GM19193 (cell line): ENCODE measurements around the gene GMEB2.

Experiments used
- POLR2A ChIP-seq: IDR thresholded peaks from 4 replicates; pipeline ENCODE4 v1.6.1; 2011; ENCODE audit not compliant: insufficient read depth, insufficient read length; ENCODE audit errors: extremely low read depth

GMEB2 gene

GRCh38 chr20:63588641-63589041 is 38.3 kb downstream of the GMEB2 start:
- TF ChIP-seq POLR2A: no peak

DNA sequence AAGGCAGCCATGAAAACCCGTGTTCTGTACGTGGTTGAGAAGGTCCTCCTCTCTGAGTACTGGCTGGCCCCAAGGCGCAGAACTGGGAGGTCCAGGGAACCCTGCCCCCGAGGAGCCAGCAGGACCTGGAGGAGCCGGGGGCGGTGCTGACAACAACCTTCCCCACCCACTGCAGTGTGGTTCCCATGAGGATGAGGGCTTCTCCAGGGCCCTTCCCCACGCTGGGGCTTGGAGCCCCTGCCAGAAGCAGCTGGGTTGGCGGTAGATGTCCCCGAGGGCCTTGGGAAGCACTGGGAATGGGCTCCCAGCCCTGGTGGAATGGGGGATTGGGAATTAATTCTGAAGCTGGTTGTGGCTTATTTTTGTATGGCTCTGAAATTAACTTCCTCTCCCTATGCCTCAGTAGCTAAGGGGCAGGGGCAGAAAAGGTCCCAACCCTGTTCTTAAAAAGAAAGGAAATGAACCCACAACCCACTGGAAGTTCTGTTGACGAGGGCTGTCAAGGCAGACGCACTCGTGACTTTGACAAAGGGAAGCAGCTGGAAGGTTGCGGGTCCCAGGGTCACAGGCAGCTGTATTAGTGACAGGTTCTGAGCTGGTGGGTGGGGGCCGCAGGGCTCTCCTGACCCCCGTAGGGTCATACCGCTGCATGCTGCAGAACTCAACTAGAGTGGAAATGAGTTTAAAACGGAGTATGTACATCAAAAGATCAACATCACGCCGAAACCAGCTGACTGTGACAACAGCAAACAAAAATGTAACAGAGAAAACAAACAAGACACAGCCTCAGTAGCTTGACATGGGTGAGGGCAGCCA is 38.9 kb downstream of the GMEB2 start:
- TF ChIP-seq POLR2A: no peak

GRCh38 chr20:63587256-63587655 is 39.6 kb downstream of the GMEB2 start:
- no peak for TF ChIP-seq POLR2A

DNA sequence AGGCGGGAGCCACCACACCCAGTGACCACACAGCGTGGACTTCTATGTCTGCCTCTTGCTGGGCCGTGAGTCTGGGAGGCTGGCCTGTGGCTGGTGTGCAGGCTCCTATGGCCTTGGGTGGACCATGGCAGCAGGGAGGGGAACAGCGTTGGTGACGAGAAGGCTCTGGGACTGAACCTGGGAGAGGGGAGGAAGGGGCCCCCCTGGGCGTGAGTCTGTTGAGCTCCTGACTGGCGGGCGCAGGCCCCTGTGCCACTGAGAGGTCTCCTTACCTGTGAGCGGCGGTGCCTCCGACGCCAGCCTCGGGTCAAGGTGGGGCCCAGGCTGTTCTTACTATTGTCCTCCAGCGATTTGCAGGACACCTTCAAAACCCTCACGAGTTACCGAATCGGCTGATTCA is 40.1 kb downstream of the GMEB2 start:
- no peak for TF ChIP-seq POLR2A

GRCh38 chr20:63585616-63586565 is 41.0 kb downstream of the GMEB2 start:
- no peak for TF ChIP-seq POLR2A

GRCh38 chr20:63582382-63583063 is 44.4 kb downstream of the GMEB2 start:
- TF ChIP-seq POLR2A: no peak

DNA sequence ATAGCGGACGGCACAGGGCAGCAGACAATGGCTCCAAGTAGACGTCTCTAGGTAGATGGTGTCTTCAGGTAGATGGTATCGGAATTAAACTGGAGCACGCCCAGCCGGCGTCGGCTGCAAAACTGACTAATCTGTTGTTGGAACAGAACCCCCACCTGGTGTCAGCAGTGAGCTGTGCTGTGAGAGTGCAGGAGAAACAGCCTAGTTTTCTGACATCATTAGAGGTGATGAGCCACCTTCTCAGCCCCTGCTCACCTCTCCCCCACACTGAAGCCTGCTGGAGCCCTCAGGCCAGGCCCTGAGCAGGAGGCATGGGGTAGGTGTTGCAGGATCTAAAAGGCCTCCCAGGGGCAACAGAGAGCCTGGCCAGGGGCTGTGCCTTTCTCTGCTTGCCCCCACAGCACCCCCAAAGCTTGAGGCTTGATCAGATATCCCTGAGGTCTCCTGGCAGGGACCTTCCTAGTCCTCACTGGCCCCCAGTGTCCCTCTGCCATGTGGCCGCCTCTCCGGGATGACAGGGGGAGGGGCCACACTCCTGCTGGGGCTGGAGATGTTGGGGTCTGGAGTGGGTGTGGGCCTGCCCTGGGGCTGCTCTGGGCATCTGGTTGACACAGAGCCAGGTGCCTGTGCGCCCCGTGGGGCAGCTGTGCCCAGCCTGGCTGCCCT is 46.0 kb downstream of the GMEB2 start:
- no peak for TF ChIP-seq POLR2A

GRCh38 chr20:63579017-63579694 is 47.7 kb downstream of the GMEB2 start:
- no peak for TF ChIP-seq POLR2A

- no peak for TF ChIP-seq POLR2A
Measured at GRCh38 chr20:63578224-63579016, 48.5 kb downstream of the GMEB2 start.

GRCh38 chr20:63577317-63577894 is 49.5 kb downstream of the GMEB2 start:
- TF ChIP-seq POLR2A: no peak

DNA sequence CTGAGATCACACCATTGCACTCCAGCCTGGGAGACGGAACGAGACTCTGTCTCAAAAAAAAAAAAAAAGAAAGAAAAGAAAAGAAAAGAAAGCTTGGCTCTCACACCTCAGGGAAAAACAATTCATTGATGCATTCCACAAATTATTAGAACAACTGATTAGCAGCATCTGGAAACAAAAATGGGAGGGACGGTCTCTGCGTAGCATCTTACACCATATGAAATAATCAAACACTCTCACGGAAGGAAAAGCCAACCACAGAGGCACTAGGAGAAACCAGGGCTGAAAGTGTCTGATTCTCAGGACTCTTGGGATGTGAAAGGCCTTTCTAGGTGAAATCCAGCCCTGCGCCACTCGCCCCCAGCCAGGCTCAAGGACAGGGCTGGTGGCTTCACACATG is 50.6 kb downstream of the GMEB2 start:
- TF ChIP-seq POLR2A: no peak

DNA sequence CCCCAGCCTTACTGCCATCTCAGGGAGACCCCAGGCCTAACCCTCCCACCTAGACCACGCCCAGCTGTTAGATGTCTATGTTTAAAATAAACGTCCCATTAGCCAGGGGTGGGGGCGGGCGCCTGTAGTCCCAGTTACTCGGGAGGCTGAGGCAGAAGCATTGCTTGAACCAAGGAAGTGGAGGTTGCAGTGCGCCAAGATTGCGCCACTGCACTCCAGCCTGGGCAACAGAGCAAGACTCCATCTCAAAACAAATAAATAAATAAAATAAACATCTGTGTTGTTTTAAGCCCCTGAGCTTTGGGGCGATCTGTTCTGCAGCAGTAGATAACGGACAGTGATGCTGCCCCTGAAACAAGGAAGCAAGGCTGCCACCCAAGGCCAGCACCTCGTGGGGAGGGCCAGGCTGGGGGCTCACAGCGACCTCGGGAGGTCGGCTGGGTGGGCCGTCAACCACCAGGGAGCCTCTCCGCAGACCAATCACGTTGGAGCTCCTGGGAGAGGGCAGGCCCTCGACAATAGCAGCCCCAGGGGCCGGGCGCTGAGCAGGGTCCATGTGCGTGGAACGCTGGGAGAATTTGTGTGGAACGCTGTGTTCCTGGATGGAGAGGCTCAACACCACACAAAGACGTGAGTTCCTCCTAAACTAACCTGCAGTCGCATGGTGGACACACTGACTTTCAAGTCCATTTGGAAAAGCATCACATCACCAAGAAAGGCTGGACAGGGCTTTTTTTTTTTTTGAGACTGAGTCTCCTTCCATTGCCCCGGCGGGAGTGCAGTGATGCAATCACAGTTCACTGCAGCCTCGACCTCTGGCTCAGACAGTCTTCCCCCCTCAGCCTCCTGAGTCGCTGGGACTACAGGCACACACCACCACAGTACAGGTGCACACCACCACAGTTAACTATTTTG is 51.8 kb downstream of the GMEB2 start:
- TF ChIP-seq POLR2A: no peak
